GM12872 (cell line): Measurements from ENCODE around the gene ORM1.

Experiments
- CTCF ChIP-seq: IDR thresholded peaks from 3 replicates; pipeline ENCODE4 v1.5.1; 2011; ENCODE audit warnings: low read depth, mild to moderate bottlenecking, low read length, moderate library complexity; ENCODE audit not compliant: insufficient read depth

ORM1 gene

GRCh38 chr9:114294664-114295063 lies 28.2 kb upstream of the ORM1 start:
- no peak for TF ChIP-seq CTCF

GRCh38 chr9:114296338-114296737 lies 26.6 kb upstream of the ORM1 start:
- TF ChIP-seq CTCF, result no peak

GRCh38 chr9:114299286-114300152 lies 23.4 kb upstream of the ORM1 start:
- TF ChIP-seq CTCF, result no peak

DNA sequence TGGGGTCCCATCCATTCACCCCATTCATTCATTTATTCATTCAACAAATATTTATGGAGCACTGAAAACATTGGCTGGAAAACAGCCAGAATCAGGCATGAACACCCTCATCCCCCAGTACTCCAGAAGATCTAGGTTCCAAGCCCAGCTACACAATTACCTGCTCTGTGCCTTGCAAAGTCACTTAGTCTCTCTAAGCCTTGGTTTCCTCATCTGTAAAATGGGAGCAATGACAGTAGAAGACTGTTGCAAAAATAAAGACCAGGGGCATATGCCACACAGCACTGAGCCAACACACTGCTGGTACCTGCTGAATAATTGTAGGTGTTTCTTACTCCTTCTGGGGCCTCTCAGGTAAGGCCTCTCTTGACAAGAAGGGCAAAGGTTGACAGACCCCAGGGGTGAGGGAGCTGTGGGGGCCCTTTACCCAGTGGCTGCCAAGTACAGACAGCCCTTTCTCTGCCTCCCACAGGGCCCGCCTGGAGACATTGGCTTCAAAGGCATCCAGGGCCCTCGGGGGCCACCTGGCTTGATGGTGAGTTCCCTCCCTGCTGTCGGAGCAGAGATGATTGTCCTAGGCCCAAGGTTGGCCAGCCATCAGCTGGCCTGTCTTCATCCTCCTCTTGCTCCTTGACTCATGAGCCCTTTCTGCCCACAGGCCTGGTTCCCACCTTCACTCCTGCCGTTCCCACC lies 22.6 kb upstream of the ORM1 start:
- no peak for TF ChIP-seq CTCF

DNA sequence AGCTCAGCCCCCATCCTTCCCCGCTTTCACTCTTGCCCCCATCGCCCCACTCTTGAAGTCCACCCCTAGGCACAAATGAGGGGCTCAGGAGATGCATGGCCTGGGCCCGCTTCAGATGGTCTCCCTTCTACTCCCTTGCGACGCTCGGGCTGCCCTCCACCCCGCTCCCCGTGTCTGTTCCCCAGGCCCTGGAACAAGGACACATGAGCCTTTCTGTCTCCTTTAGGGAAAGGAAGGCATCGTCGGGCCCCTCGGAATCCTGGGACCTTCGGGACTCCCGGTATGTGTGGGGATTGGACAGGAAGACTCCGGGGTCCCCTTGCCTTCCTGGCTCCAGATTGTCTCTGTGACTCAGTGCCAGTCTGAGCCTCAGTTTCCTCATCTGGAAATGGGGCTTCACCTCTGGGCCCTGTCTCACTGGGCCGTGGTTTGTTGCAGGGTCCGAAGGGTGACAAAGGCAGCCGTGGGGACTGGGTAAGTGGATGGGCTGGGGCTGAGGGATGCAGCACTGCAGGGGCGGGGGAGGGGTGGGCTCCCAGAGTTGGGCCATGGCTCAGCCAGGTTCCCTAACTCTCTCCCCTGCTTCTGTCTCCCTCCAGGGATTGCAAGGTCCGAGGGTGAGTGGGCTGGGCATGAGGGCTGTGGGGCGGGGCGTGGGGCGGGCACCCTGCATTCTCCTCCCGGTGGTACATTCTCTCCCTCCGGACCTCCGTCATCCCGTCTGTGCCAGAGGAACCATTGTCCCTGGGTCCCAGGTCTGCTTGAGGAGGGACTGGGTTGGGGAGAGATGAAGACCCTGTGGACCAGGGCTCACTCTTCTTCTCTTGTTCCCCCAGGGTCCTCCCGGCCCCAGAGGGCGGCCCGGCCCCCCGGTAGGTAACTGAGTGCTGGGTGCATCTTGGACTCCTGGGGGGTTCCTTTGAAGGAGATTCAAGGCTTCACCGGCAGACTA lies 21.8 kb upstream of the ORM1 start:
- TF ChIP-seq CTCF, result no peak

- TF ChIP-seq CTCF, result no peak
Measured at GRCh38 chr9:114301798-114302565, 20.9 kb upstream of the ORM1 start.

GRCh38 chr9:114302727-114303126 lies 20.2 kb upstream of the ORM1 start:
- no peak for TF ChIP-seq CTCF
